Prostate gland (tissue), 2 donors: ENCODE data around the gene UTP4.

Experiments
- CTCF ChIP-seq, 4 experiments: fragments of 200-600 bp in 2 of 4; fragments of 450-650 bp in 2 of 4; sonication (generic) in 2 of 4; IDR thresholded peaks; 1 replicate in 3 of 4; 2 replicates in 1 of 4; pipeline ENCODE4 v1.5.1; 2016 to 2019; ENCODE audit warnings: antibody characterized with exemption in 4 of 4, mild to moderate bottlenecking in 2 of 4, moderate library complexity in 2 of 4
- POLR2A ChIP-seq: fragments of 450-650 bp; IDR thresholded peaks from one replicate; pipeline ENCODE4 v1.6.1; 2016; ENCODE audit warnings: antibody characterized with exemption, mild to moderate bottlenecking
- POLR2AphosphoS5 ChIP-seq: sonication (generic); formaldehyde crosslinking; IDR thresholded peaks from one replicate; pipeline ENCODE4 v1.6.1; 2017; ENCODE audit warnings: antibody characterized with exemption

- TF ChIP-seq CTCF (IDR thresholded peaks at IDR 0.05) (no peak), POLR2A (no peak), POLR2AphosphoS5 (no peak)
Measured at GRCh38 chr16:69138608-69139007, 6.2 kb downstream of the UTP4 start.
